ENCODE results near the gene DR1.

The DR1 gene

GRCh38 chr1:93313026-93313425 is 32.7 kb upstream of the DR1 start:
- TF ChIP-seq CTCF (IDR thresholded peaks at IDR 0.05; ENCODE audit: control insufficient read depth, insufficient read depth, low read depth, low read length, missing control alignments), result no peak
- DNase-seq (ENCODE audit: low read depth), result no peak
- no peak overlapping the region for H3K4me3 ChIP-seq (ENCODE audit: control insufficient read depth, low read depth, low read length)

GRCh38 chr1:93317207-93317606 is 28.5 kb upstream of the DR1 start:
- no peak overlapping the region for H3K4me3 ChIP-seq (ENCODE audit: control insufficient read depth, low read depth, low read length)
- DNase-seq (ENCODE audit: low read depth), result no peak
- no peak for TF ChIP-seq CTCF (IDR thresholded peaks at IDR 0.05; ENCODE audit: control insufficient read depth, insufficient read depth, low read depth, low read length, missing control alignments)

GRCh38 chr1:93317943-93318342 is 27.8 kb upstream of the DR1 start:
- TF ChIP-seq CTCF (IDR thresholded peaks at IDR 0.05; ENCODE audit: control insufficient read depth, insufficient read depth, low read depth, low read length, missing control alignments), result no peak

GRCh38 chr1:93321720-93322119 is 24.0 kb upstream of the DR1 start:
- TF ChIP-seq CTCF (IDR thresholded peaks at IDR 0.05; ENCODE audit: control insufficient read depth, insufficient read depth, low read depth, low read length, missing control alignments), result no peak
- H3K4me3 ChIP-seq (ENCODE audit: control insufficient read depth, low read depth, low read length), result no peak overlapping the region
- no peak for DNase-seq (ENCODE audit: low read depth)

More at GRCh38 chr1:93317943-93318342, 27.8 kb upstream of the DR1 start:
- no peak overlapping the region for H3K4me3 ChIP-seq (ENCODE audit: control insufficient read depth, low read depth, low read length)
- no peak for DNase-seq (ENCODE audit: low read depth)

- H3K4me3 ChIP-seq (ENCODE audit: control insufficient read depth, low read depth, low read length), result no peak overlapping the region
- no peak for TF ChIP-seq CTCF (IDR thresholded peaks at IDR 0.05; ENCODE audit: control insufficient read depth, insufficient read depth, low read depth, low read length, missing control alignments)
- no peak for DNase-seq (ENCODE audit: low read depth)
Observed at GRCh38 chr1:93322349-93322748, 23.4 kb upstream of the DR1 start.

GRCh38 chr1:93323185-93323820 is 22.4 kb upstream of the DR1 start:
- no peak for TF ChIP-seq CTCF (IDR thresholded peaks at IDR 0.05; ENCODE audit: control insufficient read depth, insufficient read depth, low read depth, low read length, missing control alignments)
- H3K4me3 ChIP-seq (ENCODE audit: control insufficient read depth, low read depth, low read length), result no peak overlapping the region
- DNase-seq (ENCODE audit: low read depth), result no peak

Measured in AG09309 (cell line).